ENCODE results near the gene CACNA1C. TPM values are rescaled to one million over a fixed set of nuclear protein-coding genes. Genes with fewer than 3 reads are reported as not detected.

Gene CACNA1C
- total RNA-seq, 1 donor from 2014 or later: 6.8 TPM

DNA sequence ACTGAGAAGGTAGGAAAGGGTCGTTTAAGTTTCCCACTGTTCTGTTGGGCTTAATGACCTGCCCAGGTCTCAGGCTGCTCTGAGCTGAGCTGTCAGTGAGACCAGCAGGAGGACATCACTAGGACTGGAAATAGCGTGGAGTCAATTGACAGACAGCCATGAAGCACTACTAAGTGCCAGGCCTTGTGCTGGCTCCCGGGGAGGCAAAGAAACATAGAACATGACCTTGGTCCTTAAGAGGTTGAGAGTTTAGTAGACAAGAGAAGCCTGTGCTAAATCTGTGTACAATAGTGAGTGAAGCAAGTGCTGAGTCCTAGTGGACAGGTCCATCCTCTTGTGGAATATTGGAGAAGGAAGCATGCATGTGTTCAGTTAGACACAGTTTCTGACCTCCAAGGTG is 239.2 kb downstream of the CACNA1C start:
- no peak for DNase-seq (ENCODE audit: low spot score)

DNA sequence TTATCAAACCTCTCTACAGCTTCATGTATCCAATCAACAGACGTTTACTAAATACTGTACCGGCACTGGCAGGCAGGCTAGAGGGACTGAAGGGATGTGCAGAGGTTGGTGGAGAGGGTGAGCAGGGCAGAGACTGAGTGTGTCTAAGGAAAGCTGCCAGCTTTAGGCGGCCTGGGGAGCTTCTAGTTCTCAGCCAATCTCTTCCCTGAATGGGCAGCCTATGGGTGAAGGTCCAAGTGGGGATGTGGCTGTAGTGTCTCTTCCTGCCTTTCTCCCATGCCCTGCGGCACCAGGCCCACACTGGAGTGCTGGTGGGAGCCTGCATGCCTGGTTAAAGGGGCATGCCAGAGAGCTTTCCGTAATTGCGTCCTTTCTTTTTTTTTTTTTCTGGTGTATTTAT is 239.8 kb downstream of the CACNA1C start:
- peak; percentile 75 for DNase-seq (ENCODE audit: low spot score)

GRCh38 chr12:2294651-2295475 is 242.1 kb downstream of the CACNA1C start:
- peak; percentile 88 for DNase-seq (ENCODE audit: low spot score)

- DNase-seq (ENCODE audit: low spot score): peak; percentile 45
These were observed 243.2 kb downstream of the CACNA1C start for GRCh38 chr12:2295941-2296461.

DNA sequence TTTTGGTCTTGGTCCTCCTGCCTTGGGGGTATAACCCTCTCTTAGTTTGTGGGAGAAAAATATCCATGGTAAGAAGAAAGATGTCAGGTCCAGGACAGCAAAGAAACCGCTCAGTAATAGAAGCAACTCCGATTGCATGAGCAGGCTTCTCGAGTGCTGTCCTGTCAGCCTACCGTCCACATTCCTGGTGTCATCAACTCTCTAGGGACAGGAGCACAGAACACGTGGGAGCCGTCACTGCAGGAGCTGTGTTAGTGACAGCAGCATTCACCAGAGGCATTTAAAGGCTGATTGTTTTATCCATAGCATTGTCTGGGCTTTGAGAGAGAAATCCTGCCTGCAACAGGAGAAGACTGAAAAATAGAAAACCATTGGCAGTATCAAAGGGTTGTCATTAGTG is 244.2 kb downstream of the CACNA1C start:
- DNase-seq (ENCODE audit: low spot score): peak; percentile 24

GRCh38 chr12:2297658-2298057 is 244.9 kb downstream of the CACNA1C start:
- no peak for DNase-seq (ENCODE audit: low spot score)

GRCh38 chr12:2298556-2299200 is 245.9 kb downstream of the CACNA1C start:
- peak; percentile 51 for DNase-seq (ENCODE audit: low spot score)

DNA sequence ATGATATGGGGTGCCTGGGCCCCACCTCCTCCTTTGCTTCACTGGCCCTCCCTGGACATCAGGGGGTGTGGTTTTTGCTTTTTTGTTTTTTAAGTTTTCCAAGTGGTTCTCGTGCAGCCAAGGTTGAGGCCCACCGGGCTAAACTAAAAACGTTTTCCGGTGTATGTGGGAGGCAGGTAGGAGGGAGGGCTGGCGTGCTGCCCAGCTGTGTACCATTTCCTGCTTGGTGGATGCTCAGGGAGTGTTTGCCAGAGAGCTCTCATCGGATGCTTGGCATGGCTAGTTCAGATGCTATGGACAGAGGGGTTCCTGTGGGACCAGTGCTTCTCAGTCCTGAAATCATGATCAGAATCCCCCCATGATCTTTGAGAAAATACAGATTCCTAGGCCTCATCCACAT is 246.4 kb downstream of the CACNA1C start:
- peak; percentile 53 for DNase-seq (ENCODE audit: low spot score)

DNA sequence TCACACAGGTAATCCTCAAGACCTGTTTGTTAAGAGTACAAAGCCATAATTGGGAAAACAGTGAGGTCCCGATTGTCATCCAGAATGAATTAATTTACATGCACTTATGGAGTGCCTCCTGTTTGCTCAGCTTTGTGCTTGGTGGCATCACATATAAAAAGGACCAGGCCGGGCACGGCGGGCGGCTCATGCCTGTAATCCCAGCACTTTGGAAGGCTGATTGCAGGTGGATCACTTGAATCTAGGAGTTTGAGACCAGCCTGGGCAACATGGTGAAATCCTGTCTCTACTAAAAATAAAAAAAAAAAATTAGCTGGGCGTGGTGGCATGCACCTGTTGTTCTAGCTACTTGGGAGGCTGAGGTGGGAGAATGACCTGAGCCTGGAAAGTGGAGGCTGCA is 247.4 kb downstream of the CACNA1C start:
- DNase-seq (ENCODE audit: low spot score): no peak

GRCh38 chr12:2300886-2301285 is 248.1 kb downstream of the CACNA1C start:
- DNase-seq (ENCODE audit: low spot score): peak; percentile 74

DNA sequence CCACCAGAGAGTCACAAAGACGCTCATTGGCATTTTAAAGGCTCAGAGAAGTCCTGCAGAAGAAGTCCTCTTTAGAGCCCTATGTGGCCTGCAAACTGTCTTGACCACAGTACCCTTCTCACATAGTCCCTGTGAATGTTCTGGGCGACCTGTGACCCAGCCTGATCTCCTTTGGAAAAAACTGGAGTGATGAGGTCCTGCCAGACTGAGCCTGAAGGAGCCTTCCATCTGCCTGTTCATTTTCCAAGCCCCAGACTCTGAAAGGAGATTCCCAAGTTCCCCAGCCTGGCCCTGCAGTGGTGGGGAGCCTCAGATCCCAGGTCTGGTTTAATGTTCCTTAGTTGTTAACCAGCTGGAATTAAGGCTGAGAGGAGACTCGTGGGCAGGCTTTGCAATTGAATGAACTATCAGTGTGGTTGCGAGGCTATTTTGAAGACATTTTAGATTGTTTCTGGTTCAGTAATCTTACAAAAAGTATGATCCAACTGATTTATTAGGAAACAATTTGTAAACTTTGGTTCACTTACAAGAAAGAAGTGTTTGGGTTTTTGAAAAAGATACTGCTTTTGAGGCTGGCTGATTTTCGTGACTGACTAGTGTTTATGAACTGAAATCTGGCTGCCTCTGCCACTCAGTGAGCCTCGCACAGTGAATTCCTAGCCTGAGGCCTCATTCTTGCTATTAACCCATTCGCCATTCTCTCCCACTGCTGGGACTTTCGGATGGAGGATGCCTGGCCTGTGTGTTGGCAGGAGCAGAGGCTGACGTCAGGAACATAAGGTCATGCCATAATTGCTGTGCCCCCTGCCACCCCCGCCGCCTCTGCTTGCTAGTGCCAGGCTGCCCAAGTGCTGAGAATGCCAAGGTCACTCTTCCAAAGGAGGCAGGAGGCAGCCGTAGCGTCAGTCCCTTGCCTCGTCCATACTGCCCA is 249.0 kb downstream of the CACNA1C start:
- DNase-seq (ENCODE audit: low spot score): peak; percentile 89

GRCh38 chr12:2302711-2303580 is 250.2 kb downstream of the CACNA1C start:
- DNase-seq (ENCODE audit: low spot score): peak; percentile 82

- DNase-seq (ENCODE audit: low spot score): peak; percentile 43
These were observed 251.4 kb downstream of the CACNA1C start for GRCh38 chr12:2304223-2304622.

DNA sequence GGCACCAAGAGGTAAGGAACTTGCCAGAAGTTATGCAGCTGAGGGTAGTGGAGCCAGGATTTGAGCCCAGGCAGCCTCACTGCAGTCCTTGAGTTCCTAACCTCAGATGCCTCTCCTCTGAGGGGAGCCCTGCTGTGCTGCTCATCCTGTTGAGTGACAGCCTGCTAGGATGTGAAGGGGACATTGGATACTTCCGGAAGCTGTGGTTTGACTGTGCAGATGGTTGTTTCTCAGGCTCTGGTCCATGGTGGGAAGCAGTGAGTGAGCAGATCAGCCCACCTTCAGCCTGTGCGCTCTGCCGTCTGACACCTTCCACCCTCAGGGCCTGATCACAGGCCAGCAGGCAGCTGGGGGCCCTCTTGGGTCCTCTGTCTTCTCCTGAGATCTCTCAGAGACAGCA is 253.2 kb downstream of the CACNA1C start:
- DNase-seq (ENCODE audit: low spot score): peak; percentile 60

DNA sequence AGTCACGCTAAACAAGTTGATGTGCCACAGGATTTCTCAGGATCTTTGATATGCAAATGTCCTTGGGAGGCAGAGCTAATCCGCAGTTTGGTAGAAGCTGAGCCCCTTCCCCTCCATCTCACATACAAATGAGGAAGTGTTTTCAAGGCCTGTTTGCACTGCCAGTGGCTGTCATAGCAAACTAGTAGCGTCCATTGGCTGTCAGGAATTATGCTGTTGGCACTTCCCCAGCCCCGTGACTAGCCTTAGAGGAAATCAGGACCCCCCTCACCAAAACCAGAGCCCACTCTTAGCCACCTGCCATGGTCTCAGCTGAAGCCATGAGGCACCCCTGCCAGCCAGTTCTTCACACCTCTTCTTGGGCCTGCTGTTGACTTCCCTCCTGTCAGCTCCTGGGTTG is 253.9 kb downstream of the CACNA1C start:
- DNase-seq (ENCODE audit: low spot score): no peak

GRCh38 chr12:2307550-2307949 is 254.8 kb downstream of the CACNA1C start:
- peak; percentile 37 for DNase-seq (ENCODE audit: low spot score)

GRCh38 chr12:2309647-2310046 is 256.9 kb downstream of the CACNA1C start:
- DNase-seq (ENCODE audit: low spot score): no peak

- DNase-seq (ENCODE audit: low spot score): no peak
These were observed 258.4 kb downstream of the CACNA1C start for GRCh38 chr12:2311020-2311778.

GRCh38 chr12:2312175-2312574 is 259.4 kb downstream of the CACNA1C start:
- DNase-seq (ENCODE audit: low spot score): peak; percentile 62

GRCh38 chr12:2312770-2313169 is 260.0 kb downstream of the CACNA1C start:
- DNase-seq (ENCODE audit: low spot score): no peak

All from mesenteric fat pad (tissue), 1 donor.